Measurements from ENCODE around the gene HDAC6. TPM values are rescaled to one million over a fixed set of nuclear protein-coding genes. Genes with fewer than 3 reads are reported as not detected.

Gene HDAC6
- total and polyA plus RNA-seq, 11 donors: 27.7 to 48.6 (median 36.9) TPM

Other genes with a start within 250 kb of the HDAC6 start
- gene RBM3, start 227.6 kb upstream of the HDAC6 start, total RNA-seq: 100 to 1,000 TPM in 5 of 9 donors, 10 to 100 TPM in 4; 34.5 to 172 (median 111) TPM
- gene RBM3, start 227.6 kb upstream of the HDAC6 start, polyA plus RNA-seq: 100 to 1,000 TPM in 1 of 2 donors, 10 to 100 TPM in 1; 56.5 to 187 TPM
- gene WDR13, start 204.6 kb upstream of the HDAC6 start, total RNA-seq: 100 to 1,000 TPM; 123 to 235 (median 150) TPM
- gene WDR13, start 204.6 kb upstream of the HDAC6 start, polyA plus RNA-seq: 100 to 1,000 TPM; 209 to 281 TPM
- 10 to 100 TPM in 1 of 9 donors, 1 to 10 TPM in 8; 1.1 to 26.8 (median 3.0) TPM for gene WAS, start 118.3 kb upstream of the HDAC6 start, total RNA-seq
- gene WAS, start 118.3 kb upstream of the HDAC6 start, polyA plus RNA-seq: 1 to 10 TPM; 1.5 to 1.8 TPM
- 1 to 10 TPM; 2.4 to 6.7 (median 3.6) TPM for gene SUV39H1, start 105.3 kb upstream of the HDAC6 start, total RNA-seq
- 1 to 10 TPM; 1.9 to 4.7 TPM for gene SUV39H1, start 105.3 kb upstream of the HDAC6 start, polyA plus RNA-seq
- not detected for gene GLOD5, start 40.3 kb upstream of the HDAC6 start, total RNA-seq
- gene GLOD5, start 40.3 kb upstream of the HDAC6 start, polyA plus RNA-seq: not detected
- gene GATA1, start 15.5 kb upstream of the HDAC6 start, total RNA-seq: under 1 TPM in 1 of 9 donors, not detected in 8; 0.16 TPM
- not detected for gene GATA1, start 15.5 kb upstream of the HDAC6 start, polyA plus RNA-seq
- not detected for gene ERAS, start 24.4 kb downstream of the HDAC6 start, total RNA-seq
- not detected for gene ERAS, start 24.4 kb downstream of the HDAC6 start, polyA plus RNA-seq
- 1 to 10 TPM in 2 of 9 donors, under 1 TPM in 1, not detected in 6; 0.67 to 3.9 (median 1.1) TPM for gene PCSK1N, start 33.5 kb downstream of the HDAC6 start, total RNA-seq
- gene PCSK1N, start 33.5 kb downstream of the HDAC6 start, polyA plus RNA-seq: not detected
- gene TIMM17B, start 95.7 kb downstream of the HDAC6 start, total RNA-seq: 10 to 100 TPM; 57.1 to 86.9 (median 71.0) TPM
- gene TIMM17B, start 95.7 kb downstream of the HDAC6 start, polyA plus RNA-seq: 10 to 100 TPM; 74.0 to 91.0 TPM
- 10 to 100 TPM; 45.3 to 67.0 (median 52.9) TPM for gene PQBP1, start 95.9 kb downstream of the HDAC6 start, total RNA-seq
- 10 to 100 TPM; 88.0 to 99.0 TPM for gene PQBP1, start 95.9 kb downstream of the HDAC6 start, polyA plus RNA-seq
- 10 to 100 TPM; 10.5 to 23.3 (median 14.4) TPM for gene SLC35A2, start 109.6 kb downstream of the HDAC6 start, total RNA-seq
- gene SLC35A2, start 109.6 kb downstream of the HDAC6 start, polyA plus RNA-seq: 10 to 100 TPM in 1 of 2 donors, 1 to 10 TPM in 1; 6.1 to 28.5 TPM
- gene PIM2, start 117.0 kb downstream of the HDAC6 start, total RNA-seq: 10 to 100 TPM in 2 of 9 donors, 1 to 10 TPM in 7; 2.3 to 13.3 (median 3.5) TPM
- gene PIM2, start 117.0 kb downstream of the HDAC6 start, polyA plus RNA-seq: 1 to 10 TPM; 2.0 to 5.4 TPM
- 10 to 100 TPM; 17.6 to 31.1 (median 24.6) TPM for gene OTUD5, start 155.5 kb downstream of the HDAC6 start, total RNA-seq
- 10 to 100 TPM; 17.2 to 32.7 TPM for gene OTUD5, start 155.5 kb downstream of the HDAC6 start, polyA plus RNA-seq
- 1 to 10 TPM in 3 of 9 donors, under 1 TPM in 6; 0.09 to 1.5 (median 0.50) TPM for gene KCND1, start 169.8 kb downstream of the HDAC6 start, total RNA-seq
- under 1 TPM; 0.19 to 0.29 TPM for gene KCND1, start 169.8 kb downstream of the HDAC6 start, polyA plus RNA-seq
- gene GRIPAP1, start 200.2 kb downstream of the HDAC6 start, total RNA-seq: 10 to 100 TPM; 11.4 to 41.6 (median 18.9) TPM
- 10 to 100 TPM; 20.2 to 20.4 TPM for gene GRIPAP1, start 200.2 kb downstream of the HDAC6 start, polyA plus RNA-seq
- 10 to 100 TPM; 14.9 to 61.2 (median 23.6) TPM for gene TFE3, start 241.3 kb downstream of the HDAC6 start, total RNA-seq
- gene TFE3, start 241.3 kb downstream of the HDAC6 start, polyA plus RNA-seq: 10 to 100 TPM; 12.1 to 57.8 TPM

All from heart left ventricle (tissue), 11 donors.